NCI-H187 treated with DMSO at 0.1 percent for 48 hours (cell line): Measurements from ENCODE around the gene SOST.

Experiments
- DNase-seq: peaks from one replicate; lab custom pipeline; 2025; lab: John Stamatoyannopoulos, UW

Gene SOST

DNA sequence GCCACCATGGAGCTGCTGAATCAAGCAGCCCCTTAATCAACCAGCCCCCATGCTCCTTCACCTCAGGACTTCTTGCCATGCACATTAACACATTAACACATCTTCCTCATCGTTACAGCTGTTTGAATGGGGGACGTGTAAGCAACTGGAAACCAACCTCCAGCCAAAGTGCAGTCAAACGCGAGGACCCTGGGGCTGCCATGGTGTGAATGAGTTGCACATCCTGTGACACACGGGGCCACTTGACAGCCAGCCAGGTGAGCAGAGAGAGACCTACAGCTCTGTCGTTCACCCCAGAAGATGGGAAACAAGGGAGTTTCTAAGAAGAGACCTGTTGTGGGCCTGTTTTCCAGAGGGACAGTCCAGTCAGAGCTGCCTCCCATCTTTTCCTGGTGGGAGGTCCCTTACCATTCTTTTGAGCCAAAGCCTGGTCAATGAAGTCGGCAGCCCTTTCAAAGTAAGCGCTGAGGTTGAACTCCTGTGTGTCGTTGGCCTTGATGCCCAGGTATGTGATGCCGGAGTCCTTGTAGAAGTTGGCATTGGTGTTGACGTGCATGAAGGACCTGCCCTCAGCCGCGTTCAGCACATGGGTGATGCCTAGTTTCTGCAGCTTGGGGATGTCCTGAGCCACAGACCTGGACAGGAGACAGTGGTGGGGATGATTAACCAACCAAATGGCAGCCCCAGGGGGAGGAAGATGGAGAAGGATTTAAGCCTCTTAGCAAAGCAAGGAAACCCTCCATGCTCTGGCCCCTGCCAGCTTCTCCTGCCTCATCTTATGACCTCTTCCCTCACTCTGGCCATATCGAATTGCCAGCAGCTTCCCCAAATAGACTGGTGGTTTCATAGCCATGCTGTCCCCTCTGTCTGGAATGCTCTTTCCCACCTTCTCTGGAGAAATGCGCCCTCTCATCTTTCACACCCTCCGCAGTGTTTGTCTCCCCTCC lies 16.0 kb upstream of the SOST start:
- no peak for DNase-seq

DNA sequence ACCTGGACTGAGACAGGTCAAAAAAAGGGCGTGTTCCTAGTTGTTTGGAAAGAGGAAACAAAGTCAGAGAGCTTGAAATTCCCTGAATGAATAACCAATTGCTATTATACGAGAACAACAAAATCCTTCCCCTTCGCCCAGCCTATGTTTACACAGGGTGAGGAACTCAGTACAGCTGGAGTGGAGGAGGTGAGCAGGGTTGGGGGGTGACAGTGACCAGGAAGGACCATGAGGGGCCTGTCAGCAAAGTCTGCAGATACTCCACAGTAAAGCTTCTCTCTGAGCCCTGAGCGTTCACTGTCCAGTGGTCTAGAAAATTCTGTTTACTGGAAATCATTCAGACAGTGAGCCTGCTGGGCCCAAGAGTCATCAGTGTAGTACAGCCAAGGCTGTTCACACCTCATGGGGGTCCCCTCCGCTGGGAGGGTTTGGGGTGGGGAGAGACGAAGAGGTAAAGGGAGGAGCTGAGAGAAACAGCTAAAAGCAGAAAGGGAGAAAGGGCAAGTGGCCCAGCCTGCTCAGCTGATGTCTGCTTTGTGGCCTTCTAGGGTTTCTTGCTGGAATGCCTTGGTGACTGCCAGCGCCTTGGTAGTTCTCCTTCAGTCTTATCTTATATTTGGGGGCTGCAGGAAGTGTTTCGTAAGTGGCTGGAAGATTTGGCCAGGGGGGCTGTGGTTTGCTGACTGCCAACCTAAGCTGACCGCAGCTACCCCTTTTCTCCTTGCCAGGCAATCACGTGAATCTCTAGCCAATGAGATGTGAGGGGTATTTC lies 14.5 kb upstream of the SOST start:
- DNase-seq = no peak

GRCh38 chr17:43771463-43771862 lies 12.9 kb upstream of the SOST start:
- no peak for DNase-seq

DNA sequence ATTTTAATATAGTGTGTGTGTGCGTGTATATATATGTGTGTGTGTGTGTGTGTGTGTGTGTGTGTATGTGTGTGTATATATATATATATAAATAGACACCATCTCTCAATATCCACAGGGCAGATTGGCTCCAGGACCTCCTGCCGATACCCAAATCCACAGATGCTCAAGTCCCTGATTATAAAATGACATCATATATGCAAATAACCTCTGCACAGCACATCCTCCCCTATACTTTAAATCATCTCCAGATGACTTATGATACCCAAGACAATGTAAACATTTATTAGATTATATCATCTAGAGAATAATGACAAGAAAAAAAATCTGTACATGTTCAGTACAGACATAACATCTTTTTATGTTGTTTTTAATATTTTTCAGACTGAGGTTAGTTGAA lies 12.4 kb upstream of the SOST start:
- no peak for DNase-seq

DNA sequence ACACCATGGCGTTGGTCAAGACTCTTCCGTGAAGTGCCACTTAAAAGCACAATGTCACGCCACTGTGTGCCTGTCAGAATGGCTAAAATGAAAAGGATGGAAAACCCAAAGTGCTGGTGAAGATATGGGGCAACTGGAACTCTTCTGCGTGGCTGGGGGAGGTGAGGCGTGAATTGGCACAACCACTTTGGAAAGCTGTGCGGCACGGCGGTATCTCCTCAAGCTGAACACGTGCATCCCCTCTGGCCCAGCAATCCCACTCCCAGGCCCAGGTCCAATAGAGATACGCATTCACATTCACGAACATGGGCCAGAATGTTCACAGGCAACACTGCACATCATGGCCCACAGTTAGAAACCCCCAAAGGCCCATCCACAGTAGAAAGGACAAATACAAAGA lies 11.3 kb upstream of the SOST start:
- DNase-seq = no peak

- no peak for DNase-seq
Observed at GRCh38 chr17:43769426-43769825, 10.8 kb upstream of the SOST start.

DNA sequence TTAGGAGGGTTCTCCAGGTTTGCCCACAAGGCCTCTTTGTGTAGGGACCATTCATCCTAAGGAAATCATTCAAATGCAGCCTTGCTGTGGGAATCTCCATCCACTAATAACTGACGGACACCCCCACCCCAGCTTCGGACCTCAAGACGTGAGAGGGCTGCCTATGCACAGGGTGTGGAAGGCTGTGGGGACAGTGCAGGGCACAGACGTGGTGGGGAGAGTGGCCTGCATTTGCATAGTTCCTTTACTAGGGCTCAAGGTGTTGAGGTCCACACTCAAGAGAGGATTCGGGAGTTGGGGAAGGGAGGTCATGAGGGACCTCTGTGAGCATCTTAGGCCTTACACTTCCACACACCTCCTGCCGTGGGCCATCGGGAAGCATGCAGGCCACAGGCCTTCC lies 10.4 kb upstream of the SOST start:
- no peak for DNase-seq

DNA sequence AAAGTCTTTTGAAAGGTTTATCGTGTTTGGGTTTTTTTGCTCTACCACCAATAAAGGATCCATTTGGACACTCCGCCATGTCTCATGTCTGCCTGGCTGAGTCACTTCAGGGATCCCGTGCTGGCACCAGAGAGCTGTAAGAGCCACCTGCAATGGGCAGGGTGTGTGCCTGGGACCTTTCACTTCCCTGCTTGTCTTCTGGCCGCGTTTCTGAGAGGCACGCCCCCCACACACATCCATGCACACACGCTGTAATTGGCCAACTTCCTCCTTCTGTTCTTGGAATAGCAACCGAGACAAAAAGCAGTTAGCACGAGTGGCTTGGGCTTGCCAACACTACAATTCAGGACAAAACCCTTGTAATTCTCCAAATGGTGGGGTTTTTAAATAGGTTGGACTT lies 9.8 kb upstream of the SOST start:
- no peak for DNase-seq

DNA sequence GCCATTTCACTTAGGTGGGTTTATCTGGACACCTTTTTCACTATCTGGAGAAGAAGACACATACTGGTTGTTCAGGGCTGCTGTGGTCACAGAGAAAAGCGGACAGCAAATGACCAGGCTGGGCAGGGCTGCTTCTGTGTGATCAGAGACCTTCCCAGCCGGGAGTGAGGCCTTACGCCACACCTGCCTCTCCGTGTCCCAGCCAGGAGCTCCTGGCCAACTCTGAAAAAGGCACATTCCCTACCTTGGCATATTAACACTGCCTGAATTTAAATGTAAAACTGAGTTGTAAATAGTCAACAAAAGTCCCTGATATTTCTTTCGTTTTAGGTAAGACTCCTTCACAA lies 9.1 kb upstream of the SOST start:
- DNase-seq = no peak

- DNase-seq = no peak
Observed at GRCh38 chr17:43767053-43767712, 8.6 kb upstream of the SOST start.

DNA sequence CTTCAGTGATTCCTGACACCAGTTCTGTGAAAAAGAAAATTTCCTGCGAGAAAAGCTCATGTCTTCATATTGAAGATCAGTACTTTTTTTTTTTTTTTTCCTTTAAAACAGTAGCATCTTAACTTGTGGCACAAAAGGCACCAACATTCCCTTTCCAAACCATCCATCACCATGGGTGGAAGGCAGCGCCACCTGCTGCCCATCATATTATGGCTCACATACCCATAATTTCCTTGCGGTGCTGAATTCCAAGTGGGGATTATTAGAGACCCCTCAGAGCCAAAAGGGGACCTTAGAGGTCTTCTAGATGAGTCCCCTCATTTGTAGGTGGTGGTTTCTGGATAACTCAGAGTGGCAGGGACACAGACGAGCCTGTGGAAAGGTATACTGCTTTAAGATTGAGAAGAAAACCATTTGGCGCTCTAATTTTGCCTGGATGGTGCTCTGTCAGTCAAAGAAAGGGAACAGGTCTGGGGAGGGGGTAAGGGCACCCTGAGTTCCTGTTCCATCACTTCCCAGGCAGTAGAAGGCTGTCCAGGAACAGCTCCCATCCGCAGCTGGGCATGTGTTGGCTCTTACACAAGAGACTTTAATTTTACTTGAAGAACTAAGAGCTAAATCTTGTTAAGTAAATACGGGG lies 7.9 kb upstream of the SOST start:
- DNase-seq = no peak

DNA sequence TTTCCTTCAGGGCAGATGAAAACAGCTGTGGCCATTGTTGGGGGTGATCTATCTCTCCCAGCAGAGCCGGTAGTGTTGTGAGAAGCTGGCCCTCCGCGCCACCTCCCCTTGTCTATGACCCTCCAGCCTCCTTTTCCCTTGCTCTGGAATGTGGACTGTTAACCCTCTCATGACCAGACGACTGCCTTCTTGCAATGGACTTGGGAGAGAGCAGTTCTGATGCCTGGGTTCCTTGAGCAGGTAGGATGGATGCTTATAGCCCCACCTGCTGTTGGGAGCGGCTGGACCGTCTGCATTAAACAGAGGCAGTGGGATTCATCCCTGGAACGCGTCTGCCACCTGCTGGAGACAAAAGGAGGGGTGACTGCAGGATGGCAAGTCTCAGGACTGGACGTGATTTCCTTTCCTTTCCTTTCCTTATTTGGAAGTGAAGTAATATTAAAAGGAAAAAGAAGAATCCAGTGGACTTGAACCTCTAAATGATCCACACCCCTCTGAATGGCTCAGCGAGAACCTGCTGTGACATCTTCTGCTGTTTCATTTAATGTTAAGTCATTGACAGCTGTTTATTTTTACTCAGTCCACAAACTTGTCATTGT lies 1.8 kb upstream of the SOST start:
- peak; percentile 66 for DNase-seq

- no peak for DNase-seq
Observed at GRCh38 chr17:43759836-43760235, 1.2 kb upstream of the SOST start.

DNA sequence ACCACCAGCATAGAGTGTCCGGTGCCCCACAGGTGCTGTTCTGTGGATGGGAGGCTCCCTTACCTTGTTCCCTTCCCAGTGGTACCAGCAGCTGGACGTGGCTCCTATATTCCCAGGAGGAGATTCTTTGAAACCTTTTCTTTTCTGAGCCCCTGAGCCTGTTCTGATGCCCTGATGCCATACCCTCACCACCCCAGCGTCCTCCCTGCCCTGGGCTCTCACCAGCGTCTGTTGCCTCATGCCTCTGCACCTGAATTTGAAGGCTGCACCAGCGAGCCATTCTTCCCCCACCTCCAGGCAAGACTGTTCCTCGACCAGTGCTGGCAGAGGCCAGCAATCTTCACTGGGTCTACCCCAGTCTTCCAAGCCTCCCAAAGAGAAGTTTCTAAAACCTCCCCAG lies 505 bp downstream of the SOST start:
- DNase-seq = no peak

- no peak for DNase-seq
Observed at GRCh38 chr17:43757171-43757660, 1.4 kb downstream of the SOST start.

DNA sequence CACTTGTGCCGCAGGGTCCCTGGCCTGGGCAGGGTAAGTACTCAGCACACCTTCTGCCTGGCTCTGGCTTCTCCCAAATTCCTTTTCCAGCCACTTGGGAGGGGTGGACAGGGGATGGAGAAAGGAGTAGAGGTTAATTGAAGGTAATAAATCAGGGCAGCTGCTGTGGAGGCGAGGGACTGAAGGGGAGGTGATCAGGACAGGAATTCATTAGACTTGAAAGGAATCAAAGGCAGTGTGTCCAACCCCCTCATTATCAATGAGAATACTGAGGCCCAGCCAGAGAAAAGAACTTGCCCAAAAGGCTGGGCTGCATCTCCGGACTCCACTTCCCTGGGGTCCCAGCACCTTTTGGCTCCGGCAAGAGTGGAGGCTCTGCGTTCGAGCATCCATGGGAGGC lies 2.4 kb downstream of the SOST start:
- DNase-seq = no peak

DNA sequence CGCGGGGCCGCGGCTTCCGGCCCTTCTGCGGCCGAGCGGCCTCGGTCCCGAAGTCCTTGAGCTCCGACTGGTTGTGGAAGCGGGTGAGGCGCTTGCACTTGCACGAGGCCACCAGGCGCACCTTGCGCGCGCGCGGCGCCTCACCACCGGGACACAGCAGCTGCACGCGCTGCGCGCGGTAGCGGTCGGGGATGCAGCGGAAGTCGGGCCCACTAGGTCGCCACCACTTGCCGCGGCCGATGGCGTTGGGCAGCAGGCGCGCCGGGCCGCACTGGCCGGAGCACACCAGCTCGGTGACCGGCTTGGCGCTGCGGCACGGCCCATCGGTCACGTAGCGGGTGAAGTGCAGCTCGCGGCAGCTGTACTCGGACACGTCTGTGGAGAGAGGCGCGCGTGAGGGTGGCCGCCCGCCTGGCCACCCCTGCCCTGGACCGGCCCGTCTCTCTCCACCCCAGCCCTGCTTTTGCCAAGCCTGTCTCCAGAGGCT lies 3.2 kb downstream of the SOST start:
- DNase-seq = no peak

DNA sequence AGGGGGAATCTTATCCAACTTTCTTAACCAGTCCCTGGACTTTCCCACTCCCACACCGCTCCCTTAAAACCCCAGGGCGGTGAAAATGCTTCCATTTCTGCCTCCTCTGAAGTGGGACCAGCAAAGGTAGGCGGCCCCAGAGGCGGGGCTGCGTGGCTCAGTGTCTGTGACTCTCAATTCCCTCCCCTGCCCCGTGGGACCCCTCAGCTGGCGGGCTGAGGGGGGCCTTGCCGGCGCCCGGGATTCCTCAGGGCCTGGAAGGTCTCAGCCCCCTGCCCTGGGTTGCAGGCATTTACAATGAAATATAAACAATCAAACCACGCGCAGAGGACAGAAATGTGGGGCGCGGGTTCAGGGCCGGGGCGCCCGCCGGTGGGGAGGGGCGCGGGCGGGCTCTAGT lies 3.6 kb downstream of the SOST start:
- DNase-seq = no peak

- no peak for DNase-seq
Observed at GRCh38 chr17:43753493-43754129, 5.0 kb downstream of the SOST start.

- DNase-seq = no peak
Observed at GRCh38 chr17:43750153-43750552, 8.4 kb downstream of the SOST start.

- no peak for DNase-seq
Observed at GRCh38 chr17:43745541-43745940, 13.1 kb downstream of the SOST start.
